ENCODE measurements around the gene ADARB1.

DNA sequence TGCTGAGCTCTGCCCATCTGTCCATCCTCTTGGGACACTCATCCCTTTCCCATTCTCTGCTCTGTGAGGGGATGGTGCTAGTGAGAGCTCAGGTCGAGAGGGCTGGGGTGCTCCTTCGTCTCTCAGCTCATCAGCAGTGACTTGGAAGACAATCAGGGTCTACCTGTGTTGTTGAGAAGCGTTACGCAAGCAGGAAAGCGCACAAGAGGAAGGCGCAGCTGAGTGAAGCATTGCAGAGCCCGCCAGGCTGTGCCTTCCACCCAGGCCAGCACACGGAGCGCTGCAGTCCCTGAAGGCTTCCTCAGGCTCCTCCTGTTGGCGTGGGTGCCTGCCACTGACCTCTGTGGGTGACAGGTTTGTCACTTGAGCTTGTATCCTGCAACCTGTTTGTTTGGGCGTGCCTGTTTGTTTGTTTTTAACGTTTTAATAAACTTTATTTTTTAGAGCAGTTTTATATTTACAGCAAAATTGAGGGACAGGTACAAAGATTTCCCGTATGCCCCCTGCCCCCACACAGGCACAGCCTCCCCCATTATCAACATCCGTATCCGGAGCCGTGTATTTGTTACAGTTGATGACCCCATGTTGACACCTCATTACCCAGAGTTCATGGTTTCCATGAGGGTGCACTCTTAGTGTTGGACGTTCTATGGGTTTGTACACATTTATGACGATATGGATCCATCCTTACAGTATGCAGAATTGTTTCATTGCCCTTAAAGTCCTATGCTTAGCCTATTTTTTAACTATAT lies 36.7 kb downstream of the ADARB1 start:
- TF ChIP-seq EP300 (IDR thresholded peaks at IDR 0.05) (no peak), CTCF (IDR thresholded peaks at IDR 0.05) (no peak), POLR2A (IDR thresholded peaks at IDR 0.05) (no peak), POLR2AphosphoS5 (IDR thresholded peaks at IDR 0.05) (no peak)

Measured in stomach (tissue), 4 donors.